Neural progenitor cell (in vitro differentiated cells): ENCODE data around the gene GPX5. TPM values are rescaled to one million over a fixed set of nuclear protein-coding genes. Genes with fewer than 3 reads are reported as not detected.
A peak's percentile ranks its signal among the peaks of the same experiment; 100 is the strongest.

ENCODE experiments used
- DNase-seq: peaks from one replicate; pipeline ENCODE4 v3.0.0-alpha.2; 2016; ENCODE audit warnings: low spot score
- H2AFZ ChIP-seq: fragments of 200-600 bp; sonication (generic); replicated peaks from 2 replicates; pipeline ENCODE4 v1.6.1; 2016; ENCODE audit warnings: antibody characterized with exemption
- H3F3A ChIP-seq: fragments of 200-600 bp; sonication (generic); 2 replicates; pipeline ENCODE4 v1.6.1; 2016; ENCODE audit warnings: antibody characterized with exemption, low read depth
- H3K27ac ChIP-seq: fragments of 200-600 bp; sonication (generic); 2 replicates; pipeline ENCODE4 v1.5.1; 2016; ENCODE audit warnings: mild to moderate bottlenecking
- H3K27me3 ChIP-seq: fragments of 200-600 bp; sonication (generic); 2 replicates; pipeline ENCODE4 v1.6.1; 2016; ENCODE audit warnings: mild to moderate bottlenecking, moderate library complexity
- H3K36me3 ChIP-seq: fragments of 200-600 bp; sonication (generic); 2 replicates; pipeline ENCODE4 v1.5.1; 2016
- H3K4me1 ChIP-seq: fragments of 200-600 bp; sonication (generic); 2 replicates; pipeline ENCODE4 v1.6.1; 2016; ENCODE audit warnings: mixed run types
- H3K4me2 ChIP-seq: fragments of 200-600 bp; sonication (generic); 2 replicates; pipeline ENCODE4 v1.6.1; 2016
- H3K4me3 ChIP-seq: fragments of 200-600 bp; sonication (generic); 2 replicates; pipeline ENCODE4 v1.5.1; 2016
- H3K79me2 ChIP-seq: fragments of 200-600 bp; sonication (generic); 2 replicates; pipeline ENCODE4 v1.6.1; 2016; ENCODE audit warnings: low read depth
- H3K9ac ChIP-seq: fragments of 200-600 bp; sonication (generic); 2 replicates; pipeline ENCODE4 v1.6.1; 2016
- H3K9me3 ChIP-seq: fragments of 200-600 bp; sonication (generic); 2 replicates; pipeline ENCODE4 v1.5.1; 2016; ENCODE audit warnings: low read depth
- H4K20me1 ChIP-seq: fragments of 200-600 bp; sonication (generic); 2 replicates; pipeline ENCODE4 v1.6.1; 2016; ENCODE audit warnings: low read depth
- H3K27ac Mint-ChIP-seq: 3 replicates; pipeline ENCODE4 v1.8.0; 2021; ENCODE audit warnings: mixed read lengths
- H3K27me3 Mint-ChIP-seq: 2 replicates; pipeline ENCODE4 v1.8.0; 2022; ENCODE audit warnings: low read depth, mild to moderate bottlenecking, inconsistent platforms, moderate library complexity, mixed read lengths; ENCODE audit not compliant: insufficient read depth
- H3K36me3 Mint-ChIP-seq: 3 replicates; pipeline ENCODE4 v1.8.0; 2021; ENCODE audit warnings: mixed read lengths
- H3K4me1 Mint-ChIP-seq: 3 replicates; pipeline ENCODE4 v1.8.0; 2021; ENCODE audit warnings: mixed read lengths
- H3K4me3 Mint-ChIP-seq: 3 replicates; pipeline ENCODE4 v1.8.0; 2021; ENCODE audit warnings: mild to moderate bottlenecking, moderate library complexity, mixed read lengths
- H3K9me3 Mint-ChIP-seq: 3 replicates; pipeline ENCODE4 v1.8.0; 2020; ENCODE audit warnings: mixed read lengths
- EZH2 ChIP-seq: fragments of 200-600 bp; sonication (generic); IDR thresholded peaks from 2 replicates; pipeline ENCODE4 v1.6.1; 2017; ENCODE audit warnings: antibody characterized with exemption, mild to moderate bottlenecking, moderate library complexity
- EZH2phosphoT487 ChIP-seq: fragments of 200-600 bp; sonication (generic); IDR thresholded peaks from 2 replicates; pipeline ENCODE4 v1.6.1; 2017; ENCODE audit warnings: antibody characterized with exemption
- total RNA-seq: library from RNA; depleted of rRNA; stranded (reverse); fragments of >200 nt; gene quantifications from 2 replicates; pipeline ENCODE4 v1.2.3, GENCODE V29; 2015; ENCODE audit warnings: low replicate concordance
- TF ChIP-seq, protein P1 (sequence below): fragments of 200-600 bp; sonication (generic); IDR thresholded peaks from 2 replicates; pipeline ENCODE4 v1.5.1; 2017; ENCODE audit warnings: antibody characterized with exemption, mild to moderate bottlenecking

The GPX5 gene
- total RNA-seq, 1 donor from 2014 or later, result not detected

DNA sequence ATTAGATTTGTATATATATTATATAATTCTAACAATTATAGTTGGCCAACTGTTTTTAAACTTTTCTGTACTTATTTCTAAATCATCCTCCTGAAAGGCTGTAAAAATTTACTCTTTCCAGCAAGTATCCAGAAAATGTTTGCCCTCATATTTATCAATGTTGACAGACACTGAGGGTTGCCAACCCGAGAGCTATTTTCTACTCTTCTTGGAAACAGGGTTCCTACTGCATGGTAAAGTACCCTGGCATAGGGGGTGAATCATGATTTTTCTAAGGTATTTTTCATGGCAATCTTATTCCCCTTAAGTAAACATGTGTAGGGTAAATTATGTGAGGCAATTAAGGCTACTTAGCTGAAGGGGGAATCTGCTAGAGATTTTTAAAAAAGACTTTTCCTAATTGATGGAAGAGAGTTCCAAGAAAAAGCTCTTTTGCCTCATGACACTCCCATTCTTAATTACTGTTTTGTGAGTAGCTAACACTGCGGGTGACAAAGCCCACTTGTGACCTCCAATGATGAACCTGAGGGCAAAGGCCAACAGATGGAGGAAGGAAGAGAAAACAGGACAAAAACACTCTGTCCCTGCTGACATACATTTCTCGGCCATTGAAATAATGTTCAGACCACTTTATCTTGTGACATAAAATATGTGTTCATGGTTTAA is 37.9 kb downstream of the GPX5 start:
- Mint-ChIP-seq H3K4me3 (no peak overlapping the region), H3K4me1 (peaks cover 10% of the 10 kb centered on the region), H3K27me3 (no peaks in the 10 kb centered on the region), H3K9me3 (peaks cover 8% of the 10 kb centered on the region), H3K36me3 (peaks cover 3% of the 10 kb centered on the region), H3K27ac (no peak overlapping the region)
- TF ChIP-seq EZH2phosphoT487 (no peak), EZH2 (no peak)
- TF ChIP-seq, protein P1, sequence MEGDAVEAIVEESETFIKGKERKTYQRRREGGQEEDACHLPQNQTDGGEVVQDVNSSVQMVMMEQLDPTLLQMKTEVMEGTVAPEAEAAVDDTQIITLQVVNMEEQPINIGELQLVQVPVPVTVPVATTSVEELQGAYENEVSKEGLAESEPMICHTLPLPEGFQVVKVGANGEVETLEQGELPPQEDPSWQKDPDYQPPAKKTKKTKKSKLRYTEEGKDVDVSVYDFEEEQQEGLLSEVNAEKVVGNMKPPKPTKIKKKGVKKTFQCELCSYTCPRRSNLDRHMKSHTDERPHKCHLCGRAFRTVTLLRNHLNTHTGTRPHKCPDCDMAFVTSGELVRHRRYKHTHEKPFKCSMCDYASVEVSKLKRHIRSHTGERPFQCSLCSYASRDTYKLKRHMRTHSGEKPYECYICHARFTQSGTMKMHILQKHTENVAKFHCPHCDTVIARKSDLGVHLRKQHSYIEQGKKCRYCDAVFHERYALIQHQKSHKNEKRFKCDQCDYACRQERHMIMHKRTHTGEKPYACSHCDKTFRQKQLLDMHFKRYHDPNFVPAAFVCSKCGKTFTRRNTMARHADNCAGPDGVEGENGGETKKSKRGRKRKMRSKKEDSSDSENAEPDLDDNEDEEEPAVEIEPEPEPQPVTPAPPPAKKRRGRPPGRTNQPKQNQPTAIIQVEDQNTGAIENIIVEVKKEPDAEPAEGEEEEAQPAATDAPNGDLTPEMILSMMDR, result no peak
- Histone ChIP-seq H3K4me1 (peaks cover 24% of the 10 kb centered on the region), H3K4me2 (peak overlapping the region; percentile 54), H3K9me3 (no peaks in the 10 kb centered on the region), H3K9ac (no peak overlapping the region), H3F3A (peaks cover 8% of the 10 kb centered on the region), H4K20me1 (no peaks in the 10 kb centered on the region), H2AFZ (no peak overlapping the region), H3K36me3 (no peaks in the 10 kb centered on the region), H3K27ac (peak overlapping the region; percentile 5), H3K4me3 (no peak overlapping the region), H3K79me2 (no peaks in the 10 kb centered on the region), H3K27me3 (peaks cover 24% of the 10 kb centered on the region)
- peak; percentile 64 for DNase-seq

DNA sequence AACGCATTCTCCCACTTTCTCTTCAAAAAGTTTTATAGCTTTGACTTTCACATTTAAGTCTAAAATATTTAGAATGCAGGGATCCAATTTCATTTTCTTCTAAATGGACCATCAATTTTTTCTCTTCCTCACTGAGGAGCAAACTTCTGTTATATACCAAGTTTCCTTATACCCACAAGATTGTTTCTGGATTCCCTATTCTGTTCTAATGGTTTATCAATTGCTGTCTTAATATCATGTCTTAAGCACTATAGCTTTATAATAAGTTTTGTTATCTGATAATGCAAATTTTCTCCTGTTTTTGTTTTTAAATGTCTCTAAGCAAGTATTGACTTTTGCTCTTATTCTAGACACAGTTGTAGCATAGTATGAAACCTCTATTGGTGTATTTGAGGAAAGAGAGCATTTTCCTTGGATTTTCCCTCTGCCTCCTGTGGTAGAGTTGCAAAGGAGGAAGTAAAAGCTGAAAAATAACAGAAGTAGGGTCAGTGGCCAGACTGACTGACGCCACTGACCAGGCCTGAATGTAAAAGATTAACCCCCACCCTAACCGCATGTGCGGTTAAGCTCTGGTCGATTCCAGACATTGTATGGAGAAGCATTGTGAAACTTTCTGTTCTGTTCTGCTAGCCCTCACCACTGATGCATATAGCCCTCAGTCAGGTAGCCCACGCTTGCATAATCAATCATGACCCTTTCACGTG is 40.3 kb downstream of the GPX5 start:
- no peak overlapping the region for H3K4me3 Mint-ChIP-seq
- peaks cover 3% of the 10 kb centered on the region for H3K36me3 Mint-ChIP-seq
- no peak overlapping the region for H3K27ac Mint-ChIP-seq
- Histone ChIP-seq H3K27me3 (peaks cover 2% of the 10 kb centered on the region), H3K27ac (no peak overlapping the region), H3K9me3 (no peaks in the 10 kb centered on the region), H3F3A (peaks cover 8% of the 10 kb centered on the region), H3K4me3 (no peak overlapping the region), H3K9ac (no peak overlapping the region), H3K79me2 (no peaks in the 10 kb centered on the region), H3K4me2 (no peak overlapping the region), H2AFZ (no peak overlapping the region), H4K20me1 (no peaks in the 10 kb centered on the region), H3K4me1 (peaks cover 32% of the 10 kb centered on the region), H3K36me3 (no peaks in the 10 kb centered on the region)
- peaks cover 10% of the 10 kb centered on the region for H3K4me1 Mint-ChIP-seq
- peaks cover 8% of the 10 kb centered on the region for H3K9me3 Mint-ChIP-seq
- TF ChIP-seq, protein P1, result no peak
- TF ChIP-seq EZH2, result no peak
- TF ChIP-seq EZH2phosphoT487, result no peak
- no peaks in the 10 kb centered on the region for H3K27me3 Mint-ChIP-seq
- DNase-seq, result no peak

DNA sequence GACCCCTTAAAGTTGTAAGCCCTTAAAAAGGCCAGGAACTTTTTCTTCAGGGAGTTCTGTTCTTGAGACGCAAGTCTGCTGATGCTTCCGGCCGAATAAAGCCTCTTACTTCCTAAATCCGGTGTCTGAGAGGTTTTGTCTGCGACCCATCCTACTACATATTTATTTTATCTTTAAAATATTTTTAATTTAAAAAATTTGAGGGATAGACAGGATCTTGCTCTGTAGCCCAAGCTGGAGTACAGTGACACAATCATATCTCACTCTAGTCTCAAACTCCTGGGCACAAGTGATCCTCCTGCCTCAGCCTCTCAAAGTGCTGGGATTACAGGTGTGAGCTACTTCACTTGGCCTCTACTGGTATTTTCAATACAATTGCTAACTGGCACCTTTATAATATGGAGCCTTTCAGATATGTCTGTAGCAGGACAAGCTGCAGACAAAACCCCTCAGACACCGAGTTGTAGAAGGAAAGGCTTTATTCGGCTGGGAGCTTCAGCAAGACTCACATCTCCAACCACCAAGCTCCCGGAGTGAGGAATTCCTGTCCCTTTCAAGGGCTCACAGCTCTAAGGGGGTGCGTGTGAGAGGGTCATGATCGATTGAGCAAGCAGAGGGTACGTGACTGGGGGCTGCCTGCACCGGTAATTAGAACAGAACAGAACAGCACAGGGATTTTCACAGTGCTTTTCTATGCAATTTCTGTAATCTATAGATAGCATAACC is 41.0 kb downstream of the GPX5 start:
- H3K9ac ChIP-seq, result no peak overlapping the region
- no peaks in the 10 kb centered on the region for H3K79me2 ChIP-seq
- peaks cover 32% of the 10 kb centered on the region for H3K4me1 ChIP-seq
- Mint-ChIP-seq H3K4me3 (no peak overlapping the region), H3K27me3 (no peaks in the 10 kb centered on the region), H3K27ac (no peak overlapping the region), H3K36me3 (peaks cover 3% of the 10 kb centered on the region), H3K4me1 (peaks cover 10% of the 10 kb centered on the region), H3K9me3 (peaks cover 8% of the 10 kb centered on the region)
- H3K4me2 ChIP-seq, result no peak overlapping the region
- no peak overlapping the region for H3K4me3 ChIP-seq
- no peak for TF ChIP-seq EZH2
- TF ChIP-seq, protein P1, result no peak
- TF ChIP-seq EZH2phosphoT487, result no peak
- H4K20me1 ChIP-seq, result no peaks in the 10 kb centered on the region
- H3K27ac ChIP-seq, result no peak overlapping the region
- H3K27me3 ChIP-seq, result no peaks in the 10 kb centered on the region
- peaks cover 8% of the 10 kb centered on the region for H3F3A ChIP-seq
- H3K9me3 ChIP-seq, result no peaks in the 10 kb centered on the region
- no peak overlapping the region for H2AFZ ChIP-seq
- H3K36me3 ChIP-seq, result no peaks in the 10 kb centered on the region
- no peak for DNase-seq
